ENCODE data around the gene GOPC. TPM values are rescaled to one million over a fixed set of nuclear protein-coding genes. Genes with fewer than 3 reads are reported as not detected.

GOPC gene
- total and polyA plus RNA-seq, 2 donors (not counting 1 experiment from before 2014, with no cell fraction given): 8.9 to 26.7 TPM

DNA sequence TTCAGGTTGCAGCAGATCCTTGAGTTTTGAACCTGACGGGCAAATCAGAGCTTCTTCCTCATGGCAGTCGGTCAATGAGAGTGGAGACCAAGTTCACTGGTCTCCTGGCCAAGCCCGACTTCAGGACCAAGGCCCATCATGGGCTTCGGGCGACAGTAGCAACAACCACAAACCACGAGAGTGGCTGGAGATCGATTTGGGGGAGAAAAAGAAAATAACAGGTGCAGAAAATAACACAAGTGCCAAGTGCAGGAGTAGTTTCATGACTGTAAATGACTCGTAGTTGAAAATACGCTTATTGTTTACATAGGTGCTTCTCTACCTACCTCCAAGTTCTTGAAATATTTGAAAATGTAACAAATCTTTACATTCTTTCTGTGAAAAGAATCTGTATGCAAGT, 63.7 kb downstream of the GOPC start:
- Histone ChIP-seq H3K4me2 (replicated peaks; ENCODE audit: low read depth, low read length, poor library complexity, severe bottlenecking) (no peak overlapping the region), H4K20me1 (ENCODE audit: control insufficient read depth, insufficient read depth, low read length, poor library complexity, severe bottlenecking) (no peaks in the 10 kb centered on the region), H3K9ac (ENCODE audit: low read length) (no peak overlapping the region), H2AFZ (ENCODE audit: insufficient read depth, low read depth, low read length, poor library complexity, severe bottlenecking) (no peak overlapping the region), H3K79me2 (ENCODE audit: control insufficient read depth, insufficient read depth, low read length) (no peaks in the 10 kb centered on the region), H3K36me3 (replicated peaks in 1 of 2; ENCODE audit: control extremely low read depth in 1 of 2, control insufficient read depth in 1 of 2, extremely low read depth in 1 of 2, insufficient read depth in 2 of 2, low read length in 1 of 2) (no peaks in the 10 kb centered on the region), H3K27ac (ENCODE audit: low read length in 2 of 2) (no peak overlapping the region), H3K4me1 (ENCODE audit: control insufficient read depth in 2 of 2, insufficient read depth in 2 of 2, low read length in 2 of 2) (no peaks in the 10 kb centered on the region), H3K27me3 (replicated peaks in 1 of 4; ENCODE audit: control extremely low read depth in 1 of 4, control insufficient read depth in 3 of 4, insufficient read depth in 4 of 4, low read length in 3 of 4) (no peaks in the 10 kb centered on the region), H3K4me3 (ENCODE audit: control extremely low read depth in 1 of 5, extremely low read depth in 1 of 5, insufficient read depth in 1 of 5, low read depth in 2 of 5, low read length in 4 of 5) (no peak overlapping the region), H3K9me3 (ENCODE audit: control extremely low read depth in 1 of 3, control insufficient read depth in 2 of 3, insufficient read depth in 1 of 3, low read length in 2 of 3) (no peaks in the 10 kb centered on the region)
- 60% methylated on average over 7 of the region's 9 CpGs for WGBS (ENCODE audit: insufficient coverage)
- H3K27me3 Mint-ChIP-seq: peaks cover 29% of the 10 kb centered on the region
- TF ChIP-seq EZH2 (IDR thresholded peaks at IDR 0.05; ENCODE audit: borderline replicate concordance, insufficient read depth, low read depth, low read length, poor library complexity, severe bottlenecking): no peak
- TF ChIP-seq CTCF (IDR thresholded peaks at IDR 0.05): no peak
- DNase-seq (no peak), ATAC-seq (ENCODE audit: low read depth) (no peak)
- H3K4me3 Mint-ChIP-seq: no peak overlapping the region
- no peaks in the 10 kb centered on the region for H3K4me1 Mint-ChIP-seq
- ChIA-PET POLR2A (no interaction called here), CTCF (no interaction called here)
- H3K27ac Mint-ChIP-seq: no peak overlapping the region
- intact Hi-C loops (cut with micrococcal nuclease): no loop called here
- no peaks in the 10 kb centered on the region for H3K9me3 Mint-ChIP-seq (ENCODE audit: insufficient read depth)

- H3K27ac ChIP-seq (ENCODE audit: low read length in 2 of 2): no peak overlapping the region
- intact Hi-C loops (cut with micrococcal nuclease): no loop called here
- H3K4me1 Mint-ChIP-seq: no peaks in the 10 kb centered on the region
- H3K27me3 ChIP-seq (replicated peaks in 1 of 4; ENCODE audit: control extremely low read depth in 1 of 4, control insufficient read depth in 3 of 4, insufficient read depth in 4 of 4, low read length in 3 of 4): no peaks in the 10 kb centered on the region
- WGBS (ENCODE audit: insufficient coverage): 70% methylated on average over 2 of the region's 4 CpGs
- H3K9me3 Mint-ChIP-seq (ENCODE audit: insufficient read depth): no peaks in the 10 kb centered on the region
- DNase-seq (no peak), ATAC-seq (ENCODE audit: low read depth) (no peak)
- ChIA-PET POLR2A (no interaction called here), CTCF (no interaction called here)
- H3K9me3 ChIP-seq (ENCODE audit: control extremely low read depth in 1 of 3, control insufficient read depth in 2 of 3, insufficient read depth in 1 of 3, low read length in 2 of 3): no peaks in the 10 kb centered on the region
- H3K4me3 Mint-ChIP-seq: no peak overlapping the region
- TF ChIP-seq EZH2 (IDR thresholded peaks at IDR 0.05; ENCODE audit: borderline replicate concordance, insufficient read depth, low read depth, low read length, poor library complexity, severe bottlenecking) (no peak), CTCF (IDR thresholded peaks at IDR 0.05) (no peak)
- no peak overlapping the region for H3K4me3 ChIP-seq (ENCODE audit: control extremely low read depth in 1 of 5, extremely low read depth in 1 of 5, insufficient read depth in 1 of 5, low read depth in 2 of 5, low read length in 4 of 5)
- no peak overlapping the region for H2AFZ ChIP-seq (ENCODE audit: insufficient read depth, low read depth, low read length, poor library complexity, severe bottlenecking)
- H3K79me2 ChIP-seq (ENCODE audit: control insufficient read depth, insufficient read depth, low read length): no peaks in the 10 kb centered on the region
- no peaks in the 10 kb centered on the region for H4K20me1 ChIP-seq (ENCODE audit: control insufficient read depth, insufficient read depth, low read length, poor library complexity, severe bottlenecking)
- no peak overlapping the region for H3K9ac ChIP-seq (ENCODE audit: low read length)
- peaks cover 32% of the 10 kb centered on the region for H3K27me3 Mint-ChIP-seq
- no peak overlapping the region for H3K4me2 ChIP-seq (replicated peaks; ENCODE audit: low read depth, low read length, poor library complexity, severe bottlenecking)
- no peaks in the 10 kb centered on the region for H3K36me3 ChIP-seq (replicated peaks in 1 of 2; ENCODE audit: control extremely low read depth in 1 of 2, control insufficient read depth in 1 of 2, extremely low read depth in 1 of 2, insufficient read depth in 2 of 2, low read length in 1 of 2)
- H3K27ac Mint-ChIP-seq: no peak overlapping the region
- no peaks in the 10 kb centered on the region for H3K4me1 ChIP-seq (ENCODE audit: control insufficient read depth in 2 of 2, insufficient read depth in 2 of 2, low read length in 2 of 2)
Observed at GRCh38 chr6:117536317-117536716, 66.0 kb downstream of the GOPC start.
